B cell (primary cell): ENCODE measurements around the gene MRPL20. TPM values are rescaled to one million over a fixed set of nuclear protein-coding genes. Genes with fewer than 3 reads are reported as not detected.

Source experiments
- ATAC-seq: fragments of 200-7000 bp; cut with Tn5 transposase; one replicate; pipeline ENCODE4 v1.10.0; 2021; ENCODE audit warnings: low read depth, mild to moderate bottlenecking, moderate number of reproducible peaks, moderate library complexity
- CTCF ChIA-PET: fragments of 350-600 bp; sonication (Branson Sonifier 250); formaldehyde crosslinking; loops from one replicate; lab custom pipeline; 2021; ENCODE audit warnings: antibody characterized with exemption, inconsistent platforms; lab: Charles Lee
- POLR2A ChIA-PET: fragments of 350-600 bp; sonication (Branson Sonifier 250); formaldehyde crosslinking; loops from one replicate; lab custom pipeline; 2021; ENCODE audit warnings: antibody characterized with exemption; lab: Charles Lee
- DNase-seq: peaks from one replicate; pipeline ENCODE4 v3.0.0; 2013
- H2AFZ ChIP-seq: 2 replicates; pipeline ENCODE4 v1.6.1; 2012; ENCODE audit warnings: mild to moderate bottlenecking, low read depth, low read length; ENCODE audit not compliant: insufficient read depth, poor library complexity, severe bottlenecking
- H3K27ac ChIP-seq, 2 donors: 1 replicate in 1 of 2; 2 replicates in 1 of 2; pipeline ENCODE4 v1.5.1; 2012 to 2013; ENCODE audit warnings: low read length in 2 of 2, mild to moderate bottlenecking in 2 of 2, moderate library complexity in 1 of 2
- H3K27me3 ChIP-seq, 4 experiments: fragments of 200-600 bp in 1 of 4; sonication (generic) in 1 of 4; replicated peaks in 1 of 4; 1 replicate in 2 of 4; 2 replicates in 2 of 4; pipeline versions ENCODE4 v1.6.1 to v1.7.0; 2013 to 2016; ENCODE audit warnings: low read length in 3 of 4, mild to moderate bottlenecking in 2 of 4, mixed read lengths in 1 of 4, moderate library complexity in 1 of 4; ENCODE audit not compliant: insufficient read depth in 4 of 4, control insufficient read depth in 3 of 4; ENCODE audit errors: control extremely low read depth in 1 of 4
- H3K36me3 ChIP-seq, 2 experiments: replicated peaks in 1 of 2; 1 replicate in 1 of 2; 2 replicates in 1 of 2; pipeline versions ENCODE4 v1.6.1 to v1.7.1; 2013; ENCODE audit warnings: low read length in 1 of 2; ENCODE audit not compliant: insufficient read depth in 2 of 2, control insufficient read depth in 1 of 2; ENCODE audit errors: control extremely low read depth in 1 of 2, extremely low read depth in 1 of 2
- H3K4me1 ChIP-seq, 2 donors: fragments of 200-600 bp in 1 of 2; sonication (generic) in 1 of 2; 1 replicate in 1 of 2; 2 replicates in 1 of 2; pipeline versions ENCODE4 v1.5.1 to v1.6.1; 2013 to 2017; ENCODE audit warnings: low read length in 2 of 2; ENCODE audit not compliant: control insufficient read depth in 2 of 2, insufficient read depth in 2 of 2
- H3K4me2 ChIP-seq: replicated peaks from 2 replicates; pipeline ENCODE3; 2012; ENCODE audit warnings: mild to moderate bottlenecking, low read depth, low read length; ENCODE audit not compliant: poor library complexity, severe bottlenecking
- H3K4me3 ChIP-seq, 5 experiments: fragments of 200-600 bp in 1 of 5; sonication (generic) in 1 of 5; 1 replicate in 3 of 5; 2 replicates in 2 of 5; pipeline versions ENCODE4 v1.5.1 to v1.7.0; 2011 to 2016; ENCODE audit warnings: low read length in 4 of 5, mild to moderate bottlenecking in 4 of 5, low read depth in 2 of 5, control low read depth in 1 of 5, moderate library complexity in 1 of 5; ENCODE audit not compliant: insufficient read depth in 1 of 5; ENCODE audit errors: control extremely low read depth in 1 of 5, extremely low read depth in 1 of 5
- H3K79me2 ChIP-seq: fragments of 200-600 bp; sonication (generic); one replicate; pipeline ENCODE4 v1.6.0; 2016; ENCODE audit warnings: low read length; ENCODE audit not compliant: control insufficient read depth, insufficient read depth
- H3K9ac ChIP-seq: fragments of 200-600 bp; sonication (generic); 2 replicates; pipeline ENCODE4 v1.6.1; 2017; ENCODE audit warnings: mild to moderate bottlenecking, low read length, moderate library complexity
- H3K9me3 ChIP-seq, 3 donors: one replicate each; pipeline versions ENCODE4 v1.6.1 to v1.7.1; 2013; ENCODE audit warnings: low read length in 2 of 3; ENCODE audit not compliant: control insufficient read depth in 2 of 3, insufficient read depth in 1 of 3; ENCODE audit errors: control extremely low read depth in 1 of 3
- H4K20me1 ChIP-seq: 2 replicates; pipeline ENCODE4 v1.6.0; 2012; ENCODE audit warnings: mild to moderate bottlenecking, low read length; ENCODE audit not compliant: insufficient read depth, control insufficient read depth, poor library complexity, severe bottlenecking
- H3K27ac Mint-ChIP-seq: one replicate; pipeline ENCODE4 v1.8.0; 2021; ENCODE audit warnings: mixed read lengths
- H3K27me3 Mint-ChIP-seq: one replicate; pipeline ENCODE4 v1.8.0; 2021; ENCODE audit warnings: mixed read lengths
- H3K4me1 Mint-ChIP-seq: one replicate; pipeline ENCODE4 v1.8.0; 2021; ENCODE audit warnings: mixed read lengths
- H3K4me3 Mint-ChIP-seq: one replicate; pipeline ENCODE4 v1.8.0; 2021; ENCODE audit warnings: mixed read lengths
- H3K9me3 Mint-ChIP-seq: one replicate; pipeline ENCODE4 v1.8.0; 2022; ENCODE audit warnings: mixed read lengths; ENCODE audit not compliant: insufficient read depth
- EZH2 ChIP-seq: IDR thresholded peaks from 2 replicates; pipeline ENCODE4 v1.6.1; 2012; ENCODE audit warnings: borderline replicate concordance, low read depth, mild to moderate bottlenecking, moderate library complexity, low read length; ENCODE audit not compliant: insufficient read depth, poor library complexity, severe bottlenecking
- WGBS: methylation state at CpG from one replicate; pipeline ENCODE4 v1.1.5; 2013; ENCODE audit warnings: missing lambda C conversion rate; ENCODE audit not compliant: insufficient coverage; 5-methylcytosine and 5-hydroxymethylcytosine counted together
- intact Hi-C: fragments of 100-400 bp; cut with micrococcal nuclease; formaldehyde crosslinking; loops from one replicate; pipeline ENCODE4 v1.10.0; 2022
- polyA plus RNA-seq: library from polyadenylated mRNA; depleted of rRNA; stranded (reverse); fragments of >200 nt; gene quantifications from 2 replicates; pipeline ENCODE4 v1.2.3, GENCODE V29; 2012
- total RNA-seq, 2 donors: library from RNA; stranded (reverse); fragments of 120-200 nt in 1 of 2; gene quantifications; 1 replicate in 1 of 2; 2 replicates in 1 of 2; pipeline versions ENCODE4 v1.2.3 to v1.2.4, GENCODE V29; 2013 to 2022
- TF ChIP-seq, protein P1 (sequence below): fragments of 200-600 bp; IDR thresholded peaks from one replicate; pipeline ENCODE4 v1.8.0; 2022; ENCODE audit warnings: antibody characterized with exemption, mild to moderate bottlenecking

MRPL20 gene
- total and polyA plus RNA-seq, 2 donors (not counting 1 experiment from before 2014, with no cell fraction given) = 55.9 to 119 TPM

DNA sequence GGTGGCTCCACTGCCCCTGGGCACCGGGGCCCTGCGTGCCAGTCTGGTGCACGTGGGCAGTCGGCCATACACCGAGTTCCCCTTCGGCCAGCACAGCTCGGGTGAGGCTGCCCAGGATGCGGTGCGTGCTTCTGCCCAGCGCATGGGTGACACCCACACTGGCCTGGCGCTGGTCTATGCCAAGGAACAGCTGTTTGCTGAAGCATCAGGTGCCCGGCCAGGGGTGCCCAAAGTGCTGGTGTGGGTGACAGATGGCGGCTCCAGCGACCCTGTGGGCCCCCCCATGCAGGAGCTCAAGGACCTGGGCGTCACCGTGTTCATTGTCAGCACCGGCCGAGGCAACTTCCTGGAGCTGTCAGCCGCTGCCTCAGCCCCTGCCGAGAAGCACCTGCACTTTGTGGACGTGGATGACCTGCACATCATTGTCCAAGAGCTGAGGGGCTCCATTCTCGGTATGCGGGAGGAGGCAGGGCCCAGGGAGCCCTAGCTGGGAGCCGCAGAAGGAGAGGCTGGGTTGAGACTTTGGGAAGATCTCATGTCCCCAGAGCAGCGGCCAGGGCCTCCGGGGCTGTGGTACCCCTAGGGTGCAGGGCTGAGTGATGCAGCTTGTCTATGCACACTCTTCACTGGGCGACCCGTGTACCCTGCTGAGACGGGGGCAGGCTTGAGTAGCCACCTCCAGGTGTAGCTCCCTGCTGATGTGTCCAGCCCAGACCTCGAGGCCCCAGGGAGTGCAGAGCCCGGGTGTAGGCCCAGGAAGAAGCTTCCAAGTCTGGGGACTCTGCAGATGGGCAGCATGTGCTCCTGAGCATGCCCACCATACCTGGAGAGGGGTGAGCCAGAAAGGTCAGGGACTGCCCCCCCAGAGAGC, 30.2 kb upstream of the MRPL20 start:
- no peak overlapping the region for H3K27ac Mint-ChIP-seq
- H3K27me3 Mint-ChIP-seq = peaks cover 28% of the 10 kb centered on the region
- H3K4me2 ChIP-seq = no peak overlapping the region
- H3K4me3 Mint-ChIP-seq = no peak overlapping the region
- intact Hi-C loops = no loop called here
- H3K4me3 ChIP-seq = no peak overlapping the region
- no peaks in the 10 kb centered on the region for H3K9me3 Mint-ChIP-seq
- CTCF ChIA-PET = interaction anchor here (0.5 kb wide), 1 partner anchor 29 kb away, joined by 5 read pairs; no protein-coding TSS in a partner anchor
- peaks cover 0 to 69% (median 33%) of the 10 kb centered on the region in 4 experiments for H3K27me3 ChIP-seq
- peaks cover 0 to 31% (median 0%) of the 10 kb centered on the region in 3 donors for H3K9me3 ChIP-seq
- no peak overlapping the region for H3K9ac ChIP-seq
- H3K36me3 ChIP-seq = no peaks in the 10 kb centered on the region
- H3K79me2 ChIP-seq = no peaks in the 10 kb centered on the region
- H4K20me1 ChIP-seq = no peaks in the 10 kb centered on the region
- peaks cover 35 to 44% of the 10 kb centered on the region in 2 donors for H3K4me1 ChIP-seq
- WGBS = 85% methylated on average over 31 of the region's 31 CpGs
- DNase-seq (peak; percentile 10), ATAC-seq (no peak)
- TF ChIP-seq, protein P1, sequence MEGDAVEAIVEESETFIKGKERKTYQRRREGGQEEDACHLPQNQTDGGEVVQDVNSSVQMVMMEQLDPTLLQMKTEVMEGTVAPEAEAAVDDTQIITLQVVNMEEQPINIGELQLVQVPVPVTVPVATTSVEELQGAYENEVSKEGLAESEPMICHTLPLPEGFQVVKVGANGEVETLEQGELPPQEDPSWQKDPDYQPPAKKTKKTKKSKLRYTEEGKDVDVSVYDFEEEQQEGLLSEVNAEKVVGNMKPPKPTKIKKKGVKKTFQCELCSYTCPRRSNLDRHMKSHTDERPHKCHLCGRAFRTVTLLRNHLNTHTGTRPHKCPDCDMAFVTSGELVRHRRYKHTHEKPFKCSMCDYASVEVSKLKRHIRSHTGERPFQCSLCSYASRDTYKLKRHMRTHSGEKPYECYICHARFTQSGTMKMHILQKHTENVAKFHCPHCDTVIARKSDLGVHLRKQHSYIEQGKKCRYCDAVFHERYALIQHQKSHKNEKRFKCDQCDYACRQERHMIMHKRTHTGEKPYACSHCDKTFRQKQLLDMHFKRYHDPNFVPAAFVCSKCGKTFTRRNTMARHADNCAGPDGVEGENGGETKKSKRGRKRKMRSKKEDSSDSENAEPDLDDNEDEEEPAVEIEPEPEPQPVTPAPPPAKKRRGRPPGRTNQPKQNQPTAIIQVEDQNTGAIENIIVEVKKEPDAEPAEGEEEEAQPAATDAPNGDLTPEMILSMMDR = no peak
- TF ChIP-seq EZH2 = no peak
- POLR2A ChIA-PET = no interaction called here
- no peak overlapping the region for H2AFZ ChIP-seq
- no peak overlapping the region for H3K27ac ChIP-seq
- peaks cover 15% of the 10 kb centered on the region for H3K4me1 Mint-ChIP-seq

DNA sequence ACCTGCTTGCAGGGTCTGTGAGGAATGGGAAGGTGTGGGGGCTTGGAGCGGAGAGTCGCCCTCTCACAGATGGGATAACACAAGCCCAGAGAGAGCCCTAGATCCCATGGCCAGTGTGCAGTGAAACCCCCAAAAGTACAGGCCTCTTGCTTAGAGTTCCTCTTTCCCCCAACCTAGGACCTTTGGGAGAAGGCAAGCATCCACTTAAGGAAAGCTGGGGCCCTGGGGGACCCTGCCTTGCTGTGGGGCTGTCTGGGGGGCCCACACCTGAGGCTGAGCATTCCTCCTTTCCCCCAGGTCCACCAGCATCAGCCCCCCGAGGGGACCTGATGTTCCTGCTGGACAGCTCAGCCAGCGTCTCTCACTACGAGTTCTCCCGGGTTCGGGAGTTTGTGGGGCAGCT, 29.5 kb upstream of the MRPL20 start:
- Histone ChIP-seq H3K79me2 (no peaks in the 10 kb centered on the region), H4K20me1 (no peaks in the 10 kb centered on the region), H3K4me2 (peak overlapping the region; percentile 86), H3K9me3 (peaks cover 0 to 31% (median 0%) of the 10 kb centered on the region in 3 donors), H3K4me1 (peaks cover 35 to 44% of the 10 kb centered on the region in 2 donors), H3K9ac (no peak overlapping the region), H3K36me3 (no peaks in the 10 kb centered on the region), H3K27me3 (peaks cover 0 to 73% (median 33%) of the 10 kb centered on the region in 4 experiments), H3K4me3 (no peak overlapping the region), H3K27ac (no peak overlapping the region), H2AFZ (no peak overlapping the region)
- ChIA-PET POLR2A (no interaction called here), CTCF (no interaction called here)
- TF ChIP-seq EZH2 = no peak
- TF ChIP-seq, protein P1 = no peak
- Mint-ChIP-seq H3K27me3 (peaks cover 24% of the 10 kb centered on the region), H3K27ac (no peak overlapping the region), H3K4me3 (peak overlapping the region; percentile 64), H3K9me3 (no peaks in the 10 kb centered on the region), H3K4me1 (peaks cover 15% of the 10 kb centered on the region)
- over 99% methylated on average over 7 of the region's 7 CpGs for WGBS
- DNase-seq (peak; percentile 21), ATAC-seq (no peak)
- intact Hi-C loops = no loop called here
